Stimulated activated CD8-positive, alpha-beta memory T cell treated with anti-CD3 and anti-CD28 coated beads, Interleukin-12 subunit alpha, Interleukin-12 subunit beta, amount 100 ng/mL, for 24 hours (primary cell): Measurements from ENCODE around the gene KCNF1.
"Not testable (repeated sequence)": the region's sequence is repeated elsewhere in the genome, so short reads cannot be mapped to it uniquely, and the experiment has no call there.

ENCODE experiments used
- DNase-seq: peaks from one replicate; pipeline ENCODE4 v3.0.0-alpha.2; 2020; ENCODE audit errors: extremely low read depth

KCNF1 gene

GRCh38 chr2:10944799-10945198, 33.1 kb downstream of the KCNF1 start:
- DNase-seq: no peak

- DNase-seq: no peak
Measured at GRCh38 chr2:10946394-10946793, 34.7 kb downstream of the KCNF1 start.

- no peak for DNase-seq
Measured at GRCh38 chr2:10947005-10947440, 35.3 kb downstream of the KCNF1 start.

GRCh38 chr2:10947446-10948187, 35.9 kb downstream of the KCNF1 start:
- no peak for DNase-seq

- no peak for DNase-seq
Measured at GRCh38 chr2:10948188-10948564, 36.4 kb downstream of the KCNF1 start.

- DNase-seq: no peak
Measured at GRCh38 chr2:10948606-10949230, 37.0 kb downstream of the KCNF1 start.

- DNase-seq: no peak
Measured at GRCh38 chr2:10949835-10950234, 38.1 kb downstream of the KCNF1 start.

- DNase-seq: no peak
Measured at GRCh38 chr2:10951558-10952414, 40.1 kb downstream of the KCNF1 start.

- no peak for DNase-seq
Measured at GRCh38 chr2:10954416-10954815, 42.7 kb downstream of the KCNF1 start.

GRCh38 chr2:10954856-10955818, 43.4 kb downstream of the KCNF1 start:
- DNase-seq: no peak

- DNase-seq: no peak
Measured at GRCh38 chr2:10956006-10956790, 44.5 kb downstream of the KCNF1 start.

GRCh38 chr2:10957391-10957790, 45.7 kb downstream of the KCNF1 start:
- no peak for DNase-seq

- not testable (repeated sequence) for DNase-seq
Measured at GRCh38 chr2:10958452-10958851, 46.7 kb downstream of the KCNF1 start.

GRCh38 chr2:10960606-10961489, 49.1 kb downstream of the KCNF1 start:
- DNase-seq: no peak

- DNase-seq: no peak
Measured at GRCh38 chr2:10961490-10961875, 49.7 kb downstream of the KCNF1 start.

GRCh38 chr2:10962004-10962403, 50.3 kb downstream of the KCNF1 start:
- DNase-seq: no peak

- no peak for DNase-seq
Measured at GRCh38 chr2:10963155-10963554, 51.4 kb downstream of the KCNF1 start.
